A673 (cell line): Measurements from ENCODE around the gene C6orf47. TPM values are rescaled to one million over a fixed set of nuclear protein-coding genes. Genes with fewer than 3 reads are reported as not detected.

Source experiments
- BruUV-seq: library from RNA; stranded (reverse); fragments of 400-500 nt; replicated peaks from 2 replicates; lab custom pipeline; 2021; lab: Mats Ljungman, UMichigan
- CTCF ChIA-PET: fragments of 300-600 bp; sonication (Branson Sonifier 250); formaldehyde crosslinking; loops from one replicate; lab custom pipeline; 2022; ENCODE audit warnings: antibody characterized with exemption; lab: Charles Lee
- POLR2A ChIA-PET: fragments of 300-600 bp; sonication (Branson Sonifier 250); formaldehyde crosslinking; loops from one replicate; lab custom pipeline; 2022; ENCODE audit warnings: antibody characterized with exemption; ENCODE audit not compliant: low non-redundant PET; lab: Charles Lee
- DNase-seq: peaks from one replicate; pipeline ENCODE4 v3.0.0-alpha.2; 2015; ENCODE audit warnings: low spot score
- H3K27ac ChIP-seq: fragments of 200-600 bp; sonication (generic); 2 replicates; pipeline ENCODE4 v1.5.1; 2016; ENCODE audit warnings: mixed run types, low read depth, mild to moderate bottlenecking, mixed read lengths, antibody characterized with exemption, low read length; ENCODE audit not compliant: poor library complexity, severe bottlenecking
- H3K27me3 ChIP-seq: fragments of 200-600 bp; sonication (generic); replicated peaks from 2 replicates; pipeline ENCODE4 v1.6.1; 2017; ENCODE audit warnings: mixed run types, low read depth, mild to moderate bottlenecking, mixed read lengths, antibody characterized with exemption, low read length; ENCODE audit not compliant: insufficient read depth, poor library complexity
- H3K36me3 ChIP-seq: fragments of 200-600 bp; sonication (generic); 2 replicates; pipeline ENCODE4 v1.6.1; 2016; ENCODE audit warnings: mixed run types, mild to moderate bottlenecking, mixed read lengths, antibody characterized with exemption, low read length; ENCODE audit not compliant: insufficient read depth, poor library complexity, severe bottlenecking
- H3K4me1 ChIP-seq: fragments of 200-600 bp; sonication (generic); 2 replicates; pipeline ENCODE4 v1.6.1; 2017; ENCODE audit warnings: mixed run types, mild to moderate bottlenecking, mixed read lengths, antibody characterized with exemption, low read length; ENCODE audit not compliant: insufficient read depth, poor library complexity, severe bottlenecking
- H3K4me3 ChIP-seq: fragments of 200-600 bp; sonication (generic); 2 replicates; pipeline ENCODE4 v1.5.1; 2016; ENCODE audit warnings: low read depth, mixed run types, mild to moderate bottlenecking, mixed read lengths, low read length; ENCODE audit not compliant: poor library complexity, severe bottlenecking
- H3K9me3 ChIP-seq: fragments of 200-600 bp; sonication (generic); 2 replicates; pipeline ENCODE4 v1.6.1; 2016; ENCODE audit warnings: mixed run types, low read depth, mild to moderate bottlenecking, mixed read lengths, antibody characterized with exemption, low read length; ENCODE audit not compliant: poor library complexity, severe bottlenecking
- EZH2 ChIP-seq: fragments of 200-600 bp; sonication (generic); IDR thresholded peaks from 2 replicates; pipeline ENCODE4 v1.6.1; 2017; ENCODE audit warnings: borderline replicate concordance, low read depth, mild to moderate bottlenecking, mixed read lengths, antibody characterized with exemption, low read length; ENCODE audit not compliant: poor library complexity, severe bottlenecking
- intact Hi-C: fragments of 100-400 bp; cut with micrococcal nuclease; formaldehyde crosslinking; loops from one replicate; pipeline ENCODE4 v1.10.0; 2022; ENCODE audit not compliant: unreplicated experiment
- total RNA-seq: library from RNA; stranded (reverse); gene quantifications from 2 replicates; pipeline ENCODE4 v1.2.3, GENCODE V29; 2021
- TF ChIP-seq, protein P1 (sequence below): fragments of 300-800, 200-600 bp; sonication (generic); conservative IDR thresholded peaks from 2 replicates; pipeline ENCODE4 v1.5.1; 2017; ENCODE audit warnings: low read depth, mild to moderate bottlenecking, antibody characterized with exemption, low read length, moderate library complexity, mixed read lengths

Gene C6orf47
- total RNA-seq, 1 experiment from 2014 or later: 21.3 TPM

DNA sequence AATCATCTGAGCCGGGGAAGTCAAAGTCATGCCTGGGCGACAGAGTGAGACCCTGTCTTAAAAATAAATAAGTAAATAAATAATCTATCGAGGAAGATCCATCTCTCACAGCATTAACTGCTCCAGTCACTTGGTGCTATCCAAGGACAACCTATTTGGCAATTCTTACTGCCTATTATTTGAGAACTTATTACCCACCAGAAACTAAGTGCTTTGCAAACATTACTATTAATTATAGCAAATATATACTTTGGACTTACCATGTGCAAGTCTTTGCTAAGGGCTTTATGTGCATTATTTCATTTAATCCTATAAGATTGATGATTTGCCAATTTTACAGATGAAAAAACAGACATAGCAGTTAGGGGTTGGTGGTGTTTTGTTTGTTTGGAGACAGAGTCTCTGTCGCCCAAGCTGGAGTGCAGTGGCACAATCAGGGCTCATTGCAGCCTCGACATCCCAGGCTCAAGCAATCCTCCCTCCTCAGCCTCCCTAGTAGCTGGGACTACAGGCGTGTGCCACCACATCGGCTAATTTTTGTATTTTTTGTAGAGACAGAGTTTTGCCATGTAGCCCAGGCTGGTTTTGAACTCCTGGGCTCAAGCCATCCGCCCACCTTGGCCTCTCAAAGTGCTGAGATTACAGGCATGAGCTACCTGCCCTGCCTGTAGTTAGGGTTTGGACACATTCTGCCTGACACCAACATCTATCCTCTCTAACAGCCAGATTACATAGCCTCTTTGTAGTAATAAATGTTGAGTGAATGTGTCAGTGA, 5.8 kb downstream of the C6orf47 start:
- BruUV-seq: no TSS peak
- H3K4me3 ChIP-seq: no peak overlapping the region
- peaks cover 27% of the 10 kb centered on the region for H3K4me1 ChIP-seq
- no peaks in the 10 kb centered on the region for H3K27me3 ChIP-seq
- intact Hi-C loops: loop anchor here (10.0 kb wide), 1 partner anchor 110 kb away; the partner anchor contains the start of genes ATP6V1G2, DDX39B and NFKBIL1
- ChIA-PET POLR2A (interaction anchor here (0.6 to 0.8 kb wide), 2 partner anchors 12 to 173 kb away, joined by 3 read pairs; partner anchors contain the start of gene HSPA1B), CTCF (no interaction called here)
- H3K9me3 ChIP-seq: no peaks in the 10 kb centered on the region
- no peak overlapping the region for H3K27ac ChIP-seq
- H3K36me3 ChIP-seq: peaks cover 3% of the 10 kb centered on the region
- no peak for TF ChIP-seq EZH2
- TF ChIP-seq, protein P1, sequence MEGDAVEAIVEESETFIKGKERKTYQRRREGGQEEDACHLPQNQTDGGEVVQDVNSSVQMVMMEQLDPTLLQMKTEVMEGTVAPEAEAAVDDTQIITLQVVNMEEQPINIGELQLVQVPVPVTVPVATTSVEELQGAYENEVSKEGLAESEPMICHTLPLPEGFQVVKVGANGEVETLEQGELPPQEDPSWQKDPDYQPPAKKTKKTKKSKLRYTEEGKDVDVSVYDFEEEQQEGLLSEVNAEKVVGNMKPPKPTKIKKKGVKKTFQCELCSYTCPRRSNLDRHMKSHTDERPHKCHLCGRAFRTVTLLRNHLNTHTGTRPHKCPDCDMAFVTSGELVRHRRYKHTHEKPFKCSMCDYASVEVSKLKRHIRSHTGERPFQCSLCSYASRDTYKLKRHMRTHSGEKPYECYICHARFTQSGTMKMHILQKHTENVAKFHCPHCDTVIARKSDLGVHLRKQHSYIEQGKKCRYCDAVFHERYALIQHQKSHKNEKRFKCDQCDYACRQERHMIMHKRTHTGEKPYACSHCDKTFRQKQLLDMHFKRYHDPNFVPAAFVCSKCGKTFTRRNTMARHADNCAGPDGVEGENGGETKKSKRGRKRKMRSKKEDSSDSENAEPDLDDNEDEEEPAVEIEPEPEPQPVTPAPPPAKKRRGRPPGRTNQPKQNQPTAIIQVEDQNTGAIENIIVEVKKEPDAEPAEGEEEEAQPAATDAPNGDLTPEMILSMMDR: no peak
- DNase-seq: no peak

DNA sequence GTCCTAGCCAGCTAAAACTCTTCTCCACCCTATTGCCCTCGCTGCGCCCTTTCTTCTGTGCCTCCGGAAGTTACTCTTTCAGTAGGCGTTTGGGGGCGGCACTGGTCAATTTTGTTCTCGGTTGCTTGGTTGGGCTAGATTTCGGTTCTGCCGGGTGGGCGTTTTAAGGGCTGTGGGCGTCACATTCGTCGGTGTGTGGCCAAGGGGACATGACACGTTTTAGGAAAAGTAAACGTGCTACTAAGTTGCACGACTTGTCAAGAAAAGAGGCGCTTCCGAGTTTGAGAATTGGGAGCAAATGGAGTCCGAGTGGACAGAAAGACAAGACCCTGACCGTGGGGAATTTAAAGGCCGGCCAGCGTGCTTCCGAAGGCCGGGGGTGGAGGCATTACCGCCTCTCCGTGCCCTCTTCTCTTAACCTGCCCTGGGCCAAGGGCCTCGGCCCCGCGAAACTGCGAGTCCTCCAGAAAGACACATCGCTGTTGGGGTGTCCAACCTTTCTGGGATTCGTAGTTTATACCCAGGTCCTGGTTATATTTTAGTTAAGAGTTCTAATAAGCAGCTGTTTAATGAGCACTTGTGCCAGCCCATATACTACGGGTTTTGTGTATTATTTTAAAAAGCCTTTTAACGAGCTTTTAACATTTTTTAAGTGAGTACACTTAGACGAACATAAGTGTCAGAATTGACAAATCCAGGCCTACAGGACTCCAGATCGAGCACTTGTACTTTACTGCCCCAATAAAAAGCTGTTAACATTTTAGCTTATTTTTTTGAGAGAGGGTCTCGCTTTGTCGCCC, 7.5 kb downstream of the C6orf47 start:
- POLR2A ChIA-PET: interaction anchor here (0.6 to 1.0 kb wide), 3 partner anchors 11 to 194 kb away, joined by 3 to 5 read pairs (median 4); partner anchors contain the start of gene HSPA1B
- BruUV-seq: TSS peak; percentile 95
- DNase-seq: peak; percentile 95

More for the DNA sequence above, 7.5 kb downstream of the C6orf47 start:
- peak overlapping the region; percentile 97 for H3K27ac ChIP-seq
- H3K4me3 ChIP-seq: peak overlapping the region; percentile 63
- no peaks in the 10 kb centered on the region for H3K27me3 ChIP-seq
- intact Hi-C loops: loop anchor here (10.0 kb wide), 1 partner anchor 108 kb away; the partner anchor contains the start of genes ATP6V1G2, DDX39B and NFKBIL1
- CTCF ChIA-PET: interaction anchor here (1.2 kb wide), 1 partner anchor 8 kb away, joined by 5 read pairs; the partner anchor contains the start of gene C6orf47
- no peaks in the 10 kb centered on the region for H3K9me3 ChIP-seq
- H3K36me3 ChIP-seq: peaks cover 19% of the 10 kb centered on the region
- H3K4me1 ChIP-seq: peaks cover 14% of the 10 kb centered on the region
- TF ChIP-seq, protein P1: peak; percentile 30; the same call in 1 of the 2 replicates
- TF ChIP-seq EZH2: no peak
